ENCODE results near the gene SLC66A3. TPM values are rescaled to one million over a fixed set of nuclear protein-coding genes. Genes with fewer than 3 reads are reported as not detected.

The SLC66A3 gene
- total RNA-seq, 1 experiment from 2014 or later: 13.3 TPM

DNA sequence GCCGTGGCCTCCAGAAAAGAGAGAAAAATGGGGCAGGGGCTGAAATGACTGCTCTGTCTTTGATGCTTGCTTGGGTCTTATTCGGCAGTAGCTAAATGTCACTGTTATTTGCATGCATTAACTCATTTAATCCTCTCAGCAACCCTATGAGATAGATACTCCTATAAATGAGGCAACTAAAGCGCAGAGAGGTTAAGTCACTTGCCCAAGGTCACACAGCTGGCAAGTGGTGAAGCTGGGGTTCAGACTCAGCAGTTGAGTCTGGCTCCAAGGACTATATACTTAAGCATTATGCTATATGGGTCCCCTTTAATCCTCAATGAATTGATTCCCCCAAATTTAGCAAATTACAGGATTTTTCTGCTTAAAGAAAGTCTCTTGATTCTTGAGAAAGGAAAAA, 9.2 kb upstream of the SLC66A3 start:
- Histone ChIP-seq H2BK20ac (ENCODE audit: low read depth, low read length, poor library complexity, severe bottlenecking) (no peak overlapping the region), H4K20me1 (ENCODE audit: control insufficient read depth, insufficient read depth, insufficient read length) (no peaks in the 10 kb centered on the region), H4K5ac (ENCODE audit: insufficient read length, low read depth, low read length) (no peak overlapping the region), H3K79me2 (ENCODE audit: insufficient read depth, low read length) (no peaks in the 10 kb centered on the region), H3K9me3 (ENCODE audit: control insufficient read depth, low read depth, low read length) (no peaks in the 10 kb centered on the region), H4K8ac (replicated peaks; ENCODE audit: insufficient read length, low read depth, low read length) (no peak overlapping the region), H3K23me2 (ENCODE audit: insufficient read length, low read depth, low read length, poor library complexity, severe bottlenecking) (no peaks in the 10 kb centered on the region), H3K9ac (ENCODE audit: extremely low read depth, insufficient read length, low read length) (no peak overlapping the region), H2AFZ (ENCODE audit: low read length) (no peak overlapping the region), H3K14ac (ENCODE audit: insufficient read depth, low read length) (no peak overlapping the region), H3K27me3 (ENCODE audit: insufficient read depth, low read length) (no peaks in the 10 kb centered on the region), H3K18ac (ENCODE audit: insufficient read length, low read depth, low read length) (no peak overlapping the region), H3K27ac (ENCODE audit: insufficient read length, low read depth, low read length) (no peak overlapping the region), H2BK5ac (ENCODE audit: insufficient read length, low read length) (no peak overlapping the region), H4K91ac (ENCODE audit: insufficient read length, low read depth, low read length) (no peak overlapping the region), H2BK15ac (ENCODE audit: low read depth, low read length) (no peak overlapping the region), H3K4me1 (ENCODE audit: insufficient read depth, low read length) (no peaks in the 10 kb centered on the region), H3K56ac (ENCODE audit: insufficient read length, low read depth, low read length) (no peak overlapping the region), H3K23ac (ENCODE audit: insufficient read length, low read depth, low read length) (no peak overlapping the region), H3K79me1 (ENCODE audit: insufficient read depth, low read depth, low read length, poor library complexity, severe bottlenecking) (no peaks in the 10 kb centered on the region), H2AK5ac (ENCODE audit: insufficient read length, low read length) (no peak overlapping the region), H2BK12ac (ENCODE audit: insufficient read length, low read depth, low read length) (no peak overlapping the region), H3T11ph (ENCODE audit: low read length) (no peak overlapping the region), H3K4ac (ENCODE audit: low read depth, low read length) (no peak overlapping the region), H3K4me2 (ENCODE audit: insufficient read depth, insufficient read length, low read length) (no peak overlapping the region), H2BK120ac (ENCODE audit: low read depth, low read length, poor library complexity, severe bottlenecking) (no peak overlapping the region)
- no peak for DNase-seq
- no CpG with 5 or more reads among the region's 3 CpGs for WGBS (ENCODE audit: extremely low coverage, insufficient read length, low lambda C conversion rate)
- H3K36me3 Mint-ChIP-seq (ENCODE audit: insufficient read depth in 1 of 3, low read depth in 3 of 3): peaks cover 0 to 9% (median 0%) of the 10 kb centered on the region in 3 experiments; a peak in 1 of 7 replicates
- TF ChIP-seq, protein P1, sequence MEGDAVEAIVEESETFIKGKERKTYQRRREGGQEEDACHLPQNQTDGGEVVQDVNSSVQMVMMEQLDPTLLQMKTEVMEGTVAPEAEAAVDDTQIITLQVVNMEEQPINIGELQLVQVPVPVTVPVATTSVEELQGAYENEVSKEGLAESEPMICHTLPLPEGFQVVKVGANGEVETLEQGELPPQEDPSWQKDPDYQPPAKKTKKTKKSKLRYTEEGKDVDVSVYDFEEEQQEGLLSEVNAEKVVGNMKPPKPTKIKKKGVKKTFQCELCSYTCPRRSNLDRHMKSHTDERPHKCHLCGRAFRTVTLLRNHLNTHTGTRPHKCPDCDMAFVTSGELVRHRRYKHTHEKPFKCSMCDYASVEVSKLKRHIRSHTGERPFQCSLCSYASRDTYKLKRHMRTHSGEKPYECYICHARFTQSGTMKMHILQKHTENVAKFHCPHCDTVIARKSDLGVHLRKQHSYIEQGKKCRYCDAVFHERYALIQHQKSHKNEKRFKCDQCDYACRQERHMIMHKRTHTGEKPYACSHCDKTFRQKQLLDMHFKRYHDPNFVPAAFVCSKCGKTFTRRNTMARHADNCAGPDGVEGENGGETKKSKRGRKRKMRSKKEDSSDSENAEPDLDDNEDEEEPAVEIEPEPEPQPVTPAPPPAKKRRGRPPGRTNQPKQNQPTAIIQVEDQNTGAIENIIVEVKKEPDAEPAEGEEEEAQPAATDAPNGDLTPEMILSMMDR (conservative IDR thresholded peaks at IDR 0.05): no peak
- peaks cover 0 to 3% of the 10 kb centered on the region in 2 experiments; a peak in 2 of 5 replicates for H3K9me3 Mint-ChIP-seq
- peaks cover 7% of the 10 kb centered on the region for H3K27me3 Mint-ChIP-seq (ENCODE audit: low read depth)
- H3K4me1 Mint-ChIP-seq: no peaks in the 10 kb centered on the region
- no peak overlapping the region for H3K27ac Mint-ChIP-seq
- no peak overlapping the region for H3K4me3 Mint-ChIP-seq
